A673 (cell line): ENCODE data around the gene TTC33.

Experiments used
- EZH2 ChIP-seq: fragments of 200-600 bp; sonication (generic); IDR thresholded peaks from 2 replicates; pipeline ENCODE4 v1.6.1; 2017; ENCODE audit warnings: borderline replicate concordance, low read depth, mild to moderate bottlenecking, mixed read lengths, antibody characterized with exemption, low read length; ENCODE audit not compliant: poor library complexity, severe bottlenecking
- TF ChIP-seq, protein P1 (sequence below): fragments of 300-800, 200-600 bp; sonication (generic); conservative IDR thresholded peaks from 2 replicates; pipeline ENCODE4 v1.5.1; 2017; ENCODE audit warnings: low read depth, mild to moderate bottlenecking, antibody characterized with exemption, low read length, moderate library complexity, mixed read lengths

DNA sequence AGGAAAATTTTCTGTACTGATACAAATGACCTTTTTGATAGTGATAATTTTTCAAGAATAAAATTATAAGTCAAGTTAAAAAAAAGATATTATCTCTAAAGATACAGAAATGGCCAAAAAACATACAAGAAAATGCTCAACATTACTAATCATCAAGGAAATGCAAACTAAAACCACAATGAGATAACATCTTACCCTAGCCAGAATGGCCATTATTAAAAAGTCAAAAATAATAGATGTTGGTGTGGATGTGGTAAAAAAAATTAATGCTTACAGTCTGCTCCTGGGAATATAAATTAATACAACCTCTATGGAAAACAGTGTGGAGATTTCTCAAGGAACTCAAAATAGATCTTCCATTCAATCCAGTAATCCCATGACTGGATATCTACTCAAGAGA lies 99.0 kb downstream of the TTC33 start:
- TF ChIP-seq, protein P1, sequence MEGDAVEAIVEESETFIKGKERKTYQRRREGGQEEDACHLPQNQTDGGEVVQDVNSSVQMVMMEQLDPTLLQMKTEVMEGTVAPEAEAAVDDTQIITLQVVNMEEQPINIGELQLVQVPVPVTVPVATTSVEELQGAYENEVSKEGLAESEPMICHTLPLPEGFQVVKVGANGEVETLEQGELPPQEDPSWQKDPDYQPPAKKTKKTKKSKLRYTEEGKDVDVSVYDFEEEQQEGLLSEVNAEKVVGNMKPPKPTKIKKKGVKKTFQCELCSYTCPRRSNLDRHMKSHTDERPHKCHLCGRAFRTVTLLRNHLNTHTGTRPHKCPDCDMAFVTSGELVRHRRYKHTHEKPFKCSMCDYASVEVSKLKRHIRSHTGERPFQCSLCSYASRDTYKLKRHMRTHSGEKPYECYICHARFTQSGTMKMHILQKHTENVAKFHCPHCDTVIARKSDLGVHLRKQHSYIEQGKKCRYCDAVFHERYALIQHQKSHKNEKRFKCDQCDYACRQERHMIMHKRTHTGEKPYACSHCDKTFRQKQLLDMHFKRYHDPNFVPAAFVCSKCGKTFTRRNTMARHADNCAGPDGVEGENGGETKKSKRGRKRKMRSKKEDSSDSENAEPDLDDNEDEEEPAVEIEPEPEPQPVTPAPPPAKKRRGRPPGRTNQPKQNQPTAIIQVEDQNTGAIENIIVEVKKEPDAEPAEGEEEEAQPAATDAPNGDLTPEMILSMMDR = no peak
- TF ChIP-seq EZH2 = no peak
